22Rv1 (cell line): ENCODE data around the gene DIMT1.

Experiments used
- H3K27ac ChIP-seq: fragments of 450-650 bp; 2 replicates; pipeline ENCODE4 v1.5.1; 2017
- CTCF ChIP-seq: fragments of 450-650 bp; IDR thresholded peaks from 2 replicates; pipeline ENCODE4 v1.5.1; 2017; ENCODE audit warnings: mild to moderate bottlenecking
- ZFX ChIP-seq: fragments of 450-650 bp; IDR thresholded peaks from 2 replicates; pipeline ENCODE4 v1.6.1; 2017; ENCODE audit warnings: antibody characterized with exemption, borderline replicate concordance

The DIMT1 gene

GRCh38 chr5:62372600-62372999 is 31.1 kb downstream of the DIMT1 start:
- TF ChIP-seq ZFX (no peak), CTCF (no peak)
- no peak overlapping the region for H3K27ac ChIP-seq

GRCh38 chr5:62371409-62371808 is 32.3 kb downstream of the DIMT1 start:
- no peak for TF ChIP-seq ZFX
- TF ChIP-seq CTCF: no peak
- H3K27ac ChIP-seq: no peak overlapping the region

- H3K27ac ChIP-seq: no peak overlapping the region
- TF ChIP-seq CTCF: no peak
- TF ChIP-seq ZFX: no peak
Observed at GRCh38 chr5:62369039-62369438, 34.7 kb downstream of the DIMT1 start.

- no peak for TF ChIP-seq CTCF
- TF ChIP-seq ZFX: no peak
- no peak overlapping the region for H3K27ac ChIP-seq
Observed at GRCh38 chr5:62362701-62363100, 41.0 kb downstream of the DIMT1 start.

GRCh38 chr5:62354028-62354874 is 49.5 kb downstream of the DIMT1 start:
- H3K27ac ChIP-seq: no peak overlapping the region
- TF ChIP-seq ZFX: no peak
- TF ChIP-seq CTCF: peak; percentile 71

- H3K27ac ChIP-seq: no peak overlapping the region
- TF ChIP-seq ZFX: no peak
- no peak for TF ChIP-seq CTCF
Observed at GRCh38 chr5:62348723-62349481, 54.8 kb downstream of the DIMT1 start.

- no peak overlapping the region for H3K27ac ChIP-seq
- TF ChIP-seq ZFX (no peak), CTCF (no peak)
Observed at GRCh38 chr5:62347928-62348327, 55.8 kb downstream of the DIMT1 start.
